HG03571 (cell line): ENCODE results near the gene DIPK1A.
A peak's percentile ranks its signal among the peaks of the same experiment; 100 is the strongest.

Source experiments
- ATAC-seq: cut with Tn5 transposase; IDR thresholded peaks from one replicate; pipeline ENCODE4 v1.9.1; 2021; ENCODE audit not compliant: unreplicated experiment

DIPK1A gene

GRCh38 chr1:92961131-92961895, at the start of gene DIPK1A:
DIPK1A (minus strand) TSS chr1:92961462; CDS start chr1:92961429, 33 bp downstream.
- peak; percentile 40 for ATAC-seq

- ATAC-seq = no peak
Observed at GRCh38 chr1:93007941-93008577, 46.8 kb upstream of the DIPK1A start.

- ATAC-seq = no peak
Observed at GRCh38 chr1:93005252-93005598, 44.0 kb upstream of the DIPK1A start.

GRCh38 chr1:93004566-93005251, 43.4 kb upstream of the DIPK1A start:
- no peak for ATAC-seq

GRCh38 chr1:93003981-93004380, 42.7 kb upstream of the DIPK1A start:
- no peak for ATAC-seq

GRCh38 chr1:93002781-93003180, 41.5 kb upstream of the DIPK1A start:
- no peak for ATAC-seq

- no peak for ATAC-seq
Observed at GRCh38 chr1:93001893-93002292, 40.6 kb upstream of the DIPK1A start.

GRCh38 chr1:93000751-93001175, 39.5 kb upstream of the DIPK1A start:
- no peak for ATAC-seq

GRCh38 chr1:93000291-93000690, 39.0 kb upstream of the DIPK1A start:
- ATAC-seq = no peak

GRCh38 chr1:92998821-92999220, 37.6 kb upstream of the DIPK1A start:
- no peak for ATAC-seq

GRCh38 chr1:92995441-92996430, 34.5 kb upstream of the DIPK1A start:
- no peak for ATAC-seq

- ATAC-seq = peak; percentile 70
Observed at GRCh38 chr1:92994105-92994712, 32.9 kb upstream of the DIPK1A start.

- ATAC-seq = no peak
Observed at GRCh38 chr1:92993581-92993980, 32.3 kb upstream of the DIPK1A start.

- ATAC-seq = no peak
Observed at GRCh38 chr1:92992877-92993276, 31.6 kb upstream of the DIPK1A start.

GRCh38 chr1:92992054-92992453, 30.8 kb upstream of the DIPK1A start:
- ATAC-seq = no peak

- ATAC-seq = no peak
Observed at GRCh38 chr1:92990828-92991227, 29.6 kb upstream of the DIPK1A start.

GRCh38 chr1:92989936-92990583, 28.8 kb upstream of the DIPK1A start:
- no peak for ATAC-seq

GRCh38 chr1:92989253-92989652, 28.0 kb upstream of the DIPK1A start:
- ATAC-seq = no peak

- ATAC-seq = no peak
Observed at GRCh38 chr1:92987462-92987861, 26.2 kb upstream of the DIPK1A start.

GRCh38 chr1:92985101-92985500, 23.8 kb upstream of the DIPK1A start:
- no peak for ATAC-seq
